Right lobe of liver (tissue), 4 donors: ENCODE measurements around the gene SYNGR1.

ENCODE experiments used
- CTCF ChIP-seq, 4 donors: fragments of 200-600 bp in 3 of 4; fragments of 450-650 bp in 1 of 4; IDR thresholded peaks; one replicate each; pipeline versions ENCODE4 v1.5.1 to v1.8.0; 2016 to 2022; ENCODE audit warnings: antibody characterized with exemption in 4 of 4, mild to moderate bottlenecking in 2 of 4
- POLR2A ChIP-seq: fragments of 450-650 bp; IDR thresholded peaks from one replicate; pipeline ENCODE4 v1.6.1; 2017; ENCODE audit warnings: antibody characterized with exemption, mild to moderate bottlenecking
- donor health status: DM: no; HTN: no; CAD: no.
- donor health status: DM: no; HTN: no; CAD: no.
- donor health status: DM: no; HTN: yes; CAD: no.

- no peak for TF ChIP-seq CTCF (IDR thresholded peaks at IDR 0.05)
- no peak for TF ChIP-seq POLR2A
Observed at GRCh38 chr22:39332441-39333064, 17.2 kb upstream of the SYNGR1 start.
